Measurements from ENCODE around the gene CTNNA3. TPM values are rescaled to one million over a fixed set of nuclear protein-coding genes. Genes with fewer than 3 reads are reported as not detected.

CTNNA3 gene
- polyA plus RNA-seq, 2 donors = 0.08 to 0.10 TPM

GRCh38 chr10:67017218-67017617 lies 678.8 kb downstream of the CTNNA3 start:
- H3K27me3 ChIP-seq (ENCODE audit: control insufficient read depth in 1 of 2, insufficient read depth in 2 of 2, low read length in 2 of 2) = no peaks in the 10 kb centered on the region
- no peaks in the 10 kb centered on the region for H3K36me3 ChIP-seq (ENCODE audit: control insufficient read depth in 2 of 2, insufficient read depth in 2 of 2, low read length in 1 of 2)
- WGBS, 2 donors = 80 to 91% methylated on average over 2 of the region's 2 CpGs
- no peaks in the 10 kb centered on the region for H3K9me3 ChIP-seq (ENCODE audit: control insufficient read depth in 2 of 2, insufficient read depth in 1 of 2, low read depth in 1 of 2, low read length in 1 of 2)
- no peak overlapping the region for H3K4me3 ChIP-seq (ENCODE audit: low read depth in 1 of 2, low read length in 2 of 2)
- H3K27ac ChIP-seq (ENCODE audit: low read depth in 2 of 2, low read length in 1 of 2) = no peak overlapping the region
- no peaks in the 10 kb centered on the region for H3K4me1 ChIP-seq (ENCODE audit: control insufficient read depth in 2 of 2, insufficient read depth in 2 of 2, low read length in 1 of 2)

GRCh38 chr10:67015225-67015624 lies 680.8 kb downstream of the CTNNA3 start:
- no peaks in the 10 kb centered on the region for H3K4me1 ChIP-seq (ENCODE audit: control insufficient read depth in 2 of 2, insufficient read depth in 2 of 2, low read length in 1 of 2)
- H3K9me3 ChIP-seq (ENCODE audit: control insufficient read depth in 2 of 2, insufficient read depth in 1 of 2, low read depth in 1 of 2, low read length in 1 of 2) = no peaks in the 10 kb centered on the region
- H3K27me3 ChIP-seq (ENCODE audit: control insufficient read depth in 1 of 2, insufficient read depth in 2 of 2, low read length in 2 of 2) = no peaks in the 10 kb centered on the region
- H3K27ac ChIP-seq (ENCODE audit: low read depth in 2 of 2, low read length in 1 of 2) = no peak overlapping the region
- no peaks in the 10 kb centered on the region for H3K36me3 ChIP-seq (ENCODE audit: control insufficient read depth in 2 of 2, insufficient read depth in 2 of 2, low read length in 1 of 2)
- no peak overlapping the region for H3K4me3 ChIP-seq (ENCODE audit: low read depth in 1 of 2, low read length in 2 of 2)
- 44 to 64% methylated on average over 1 of the region's 1 CpG for WGBS, 2 donors

GRCh38 chr10:67011981-67012380 lies 684.0 kb downstream of the CTNNA3 start:
- Histone ChIP-seq H3K4me1 (ENCODE audit: control insufficient read depth in 2 of 2, insufficient read depth in 2 of 2, low read length in 1 of 2) (no peaks in the 10 kb centered on the region), H3K27me3 (ENCODE audit: control insufficient read depth in 1 of 2, insufficient read depth in 2 of 2, low read length in 2 of 2) (no peaks in the 10 kb centered on the region), H3K36me3 (ENCODE audit: control insufficient read depth in 2 of 2, insufficient read depth in 2 of 2, low read length in 1 of 2) (no peaks in the 10 kb centered on the region), H3K9me3 (ENCODE audit: control insufficient read depth in 2 of 2, insufficient read depth in 1 of 2, low read depth in 1 of 2, low read length in 1 of 2) (no peaks in the 10 kb centered on the region), H3K27ac (ENCODE audit: low read depth in 2 of 2, low read length in 1 of 2) (no peak overlapping the region), H3K4me3 (ENCODE audit: low read depth in 1 of 2, low read length in 2 of 2) (no peak overlapping the region)
- 61 to 62% methylated on average over 3 of the region's 3 CpGs for WGBS, 2 donors

- 91 to 100% methylated on average over 1 of the region's 1 CpG for WGBS, 2 donors
These were observed 684.5 kb downstream of the CTNNA3 start for GRCh38 chr10:67011480-67011879.

GRCh38 chr10:67005981-67006380 lies 690.0 kb downstream of the CTNNA3 start:
- Histone ChIP-seq H3K9me3 (ENCODE audit: control insufficient read depth in 2 of 2, insufficient read depth in 1 of 2, low read depth in 1 of 2, low read length in 1 of 2) (no peaks in the 10 kb centered on the region), H3K4me1 (ENCODE audit: control insufficient read depth in 2 of 2, insufficient read depth in 2 of 2, low read length in 1 of 2) (no peaks in the 10 kb centered on the region), H3K27me3 (ENCODE audit: control insufficient read depth in 1 of 2, insufficient read depth in 2 of 2, low read length in 2 of 2) (no peaks in the 10 kb centered on the region), H3K4me3 (ENCODE audit: low read depth in 1 of 2, low read length in 2 of 2) (no peak overlapping the region), H3K27ac (ENCODE audit: low read depth in 2 of 2, low read length in 1 of 2) (no peak overlapping the region), H3K36me3 (ENCODE audit: control insufficient read depth in 2 of 2, insufficient read depth in 2 of 2, low read length in 1 of 2) (no peaks in the 10 kb centered on the region)
- 59 to 75% methylated on average over 1 of the region's 1 CpG for WGBS, 2 donors

More at GRCh38 chr10:67011480-67011879, 684.5 kb downstream of the CTNNA3 start:
- Histone ChIP-seq H3K27me3 (ENCODE audit: control insufficient read depth in 1 of 2, insufficient read depth in 2 of 2, low read length in 2 of 2) (no peaks in the 10 kb centered on the region), H3K27ac (ENCODE audit: low read depth in 2 of 2, low read length in 1 of 2) (no peak overlapping the region), H3K9me3 (ENCODE audit: control insufficient read depth in 2 of 2, insufficient read depth in 1 of 2, low read depth in 1 of 2, low read length in 1 of 2) (no peaks in the 10 kb centered on the region), H3K4me3 (ENCODE audit: low read depth in 1 of 2, low read length in 2 of 2) (no peak overlapping the region), H3K36me3 (ENCODE audit: control insufficient read depth in 2 of 2, insufficient read depth in 2 of 2, low read length in 1 of 2) (no peaks in the 10 kb centered on the region), H3K4me1 (ENCODE audit: control insufficient read depth in 2 of 2, insufficient read depth in 2 of 2, low read length in 1 of 2) (no peaks in the 10 kb centered on the region)

GRCh38 chr10:67004690-67005089 lies 691.3 kb downstream of the CTNNA3 start:
- Histone ChIP-seq H3K27me3 (ENCODE audit: control insufficient read depth in 1 of 2, insufficient read depth in 2 of 2, low read length in 2 of 2) (no peaks in the 10 kb centered on the region), H3K9me3 (ENCODE audit: control insufficient read depth in 2 of 2, insufficient read depth in 1 of 2, low read depth in 1 of 2, low read length in 1 of 2) (no peaks in the 10 kb centered on the region), H3K4me3 (ENCODE audit: low read depth in 1 of 2, low read length in 2 of 2) (no peak overlapping the region), H3K27ac (ENCODE audit: low read depth in 2 of 2, low read length in 1 of 2) (no peak overlapping the region), H3K36me3 (ENCODE audit: control insufficient read depth in 2 of 2, insufficient read depth in 2 of 2, low read length in 1 of 2) (no peaks in the 10 kb centered on the region), H3K4me1 (ENCODE audit: control insufficient read depth in 2 of 2, insufficient read depth in 2 of 2, low read length in 1 of 2) (no peaks in the 10 kb centered on the region)
- 65 to 73% methylated on average over 2 of the region's 2 CpGs for WGBS, 2 donors

GRCh38 chr10:66999762-67000545 lies 696.0 kb downstream of the CTNNA3 start:
- 92 to 94% methylated on average over 3 of the region's 3 CpGs for WGBS, 2 donors
- H3K4me1 ChIP-seq (ENCODE audit: control insufficient read depth in 2 of 2, insufficient read depth in 2 of 2, low read length in 1 of 2) = no peaks in the 10 kb centered on the region

GRCh38 chr10:66996996-66997395 lies 699.0 kb downstream of the CTNNA3 start:
- no peaks in the 10 kb centered on the region for H3K27me3 ChIP-seq (ENCODE audit: control insufficient read depth in 1 of 2, insufficient read depth in 2 of 2, low read length in 2 of 2)
- H3K9me3 ChIP-seq (ENCODE audit: control insufficient read depth in 2 of 2, insufficient read depth in 1 of 2, low read depth in 1 of 2, low read length in 1 of 2) = no peaks in the 10 kb centered on the region
- no peaks in the 10 kb centered on the region for H3K4me1 ChIP-seq (ENCODE audit: control insufficient read depth in 2 of 2, insufficient read depth in 2 of 2, low read length in 1 of 2)
- no peaks in the 10 kb centered on the region for H3K36me3 ChIP-seq (ENCODE audit: control insufficient read depth in 2 of 2, insufficient read depth in 2 of 2, low read length in 1 of 2)
- 26 to 55% methylated on average over 1 of the region's 1 CpG for WGBS, 2 donors
- no peak overlapping the region for H3K27ac ChIP-seq (ENCODE audit: low read depth in 2 of 2, low read length in 1 of 2)
- no peak overlapping the region for H3K4me3 ChIP-seq (ENCODE audit: low read depth in 1 of 2, low read length in 2 of 2)

More at GRCh38 chr10:66999762-67000545, 696.0 kb downstream of the CTNNA3 start:
- H3K36me3 ChIP-seq (ENCODE audit: control insufficient read depth in 2 of 2, insufficient read depth in 2 of 2, low read length in 1 of 2) = no peaks in the 10 kb centered on the region
- H3K27ac ChIP-seq (ENCODE audit: low read depth in 2 of 2, low read length in 1 of 2) = no peak overlapping the region
- no peaks in the 10 kb centered on the region for H3K27me3 ChIP-seq (ENCODE audit: control insufficient read depth in 1 of 2, insufficient read depth in 2 of 2, low read length in 2 of 2)
- no peak overlapping the region for H3K4me3 ChIP-seq (ENCODE audit: low read depth in 1 of 2, low read length in 2 of 2)
- no peaks in the 10 kb centered on the region for H3K9me3 ChIP-seq (ENCODE audit: control insufficient read depth in 2 of 2, insufficient read depth in 1 of 2, low read depth in 1 of 2, low read length in 1 of 2)

- Histone ChIP-seq H3K9me3 (ENCODE audit: control insufficient read depth in 2 of 2, insufficient read depth in 1 of 2, low read depth in 1 of 2, low read length in 1 of 2) (no peaks in the 10 kb centered on the region), H3K36me3 (ENCODE audit: control insufficient read depth in 2 of 2, insufficient read depth in 2 of 2, low read length in 1 of 2) (no peaks in the 10 kb centered on the region)
- WGBS, 2 donors = 65 to 80% methylated on average over 1 of the region's 1 CpG
These were observed 705.7 kb downstream of the CTNNA3 start for GRCh38 chr10:66990143-66990830.

GRCh38 chr10:66983475-66983818 lies 712.5 kb downstream of the CTNNA3 start:
- no peak overlapping the region for H3K4me3 ChIP-seq (ENCODE audit: low read depth in 1 of 2, low read length in 2 of 2)
- H3K4me1 ChIP-seq (ENCODE audit: control insufficient read depth in 2 of 2, insufficient read depth in 2 of 2, low read length in 1 of 2) = no peaks in the 10 kb centered on the region
- no peaks in the 10 kb centered on the region for H3K27me3 ChIP-seq (ENCODE audit: control insufficient read depth in 1 of 2, insufficient read depth in 2 of 2, low read length in 2 of 2)
- H3K9me3 ChIP-seq (ENCODE audit: control insufficient read depth in 2 of 2, insufficient read depth in 1 of 2, low read depth in 1 of 2, low read length in 1 of 2) = no peaks in the 10 kb centered on the region
- H3K27ac ChIP-seq (ENCODE audit: low read depth in 2 of 2, low read length in 1 of 2) = no peak overlapping the region
- no peaks in the 10 kb centered on the region for H3K36me3 ChIP-seq (ENCODE audit: control insufficient read depth in 2 of 2, insufficient read depth in 2 of 2, low read length in 1 of 2)

More at GRCh38 chr10:66990143-66990830, 705.7 kb downstream of the CTNNA3 start:
- H3K4me3 ChIP-seq (ENCODE audit: low read depth in 1 of 2, low read length in 2 of 2) = no peak overlapping the region
- H3K4me1 ChIP-seq (ENCODE audit: control insufficient read depth in 2 of 2, insufficient read depth in 2 of 2, low read length in 1 of 2) = no peaks in the 10 kb centered on the region
- H3K27me3 ChIP-seq (ENCODE audit: control insufficient read depth in 1 of 2, insufficient read depth in 2 of 2, low read length in 2 of 2) = no peaks in the 10 kb centered on the region
- no peak overlapping the region for H3K27ac ChIP-seq (ENCODE audit: low read depth in 2 of 2, low read length in 1 of 2)

Data from esophagus (tissue), 2 donors.